HL-60 (cell line): ENCODE measurements around the gene SERPINE2.

Experiments used
- DNase-seq, 2 experiments: peaks; one replicate each; pipeline ENCODE4 v3.0.0-alpha.2; 2010 to 2020; ENCODE audit warnings: low read depth in 1 of 2, low spot score in 1 of 2
- H3K27ac ChIP-seq: fragments of 250-450 bp; sonication (Bioruptor Pico); replicated peaks from 2 replicates; pipeline ENCODE4 v1.5.1; 2020; ENCODE audit warnings: mild to moderate bottlenecking, moderate library complexity
- H3K27me3 ChIP-seq: fragments of 250-450 bp; sonication (Bioruptor Pico); 2 replicates; pipeline ENCODE4 v1.5.1; 2021; ENCODE audit warnings: mild to moderate bottlenecking, moderate library complexity; ENCODE audit not compliant: insufficient read depth, poor library complexity, severe bottlenecking
- H3K4me3 ChIP-seq: replicated peaks from 2 replicates; pipeline ENCODE4 v1.5.1; 2011; ENCODE audit warnings: mild to moderate bottlenecking, control low read depth, low read length; ENCODE audit not compliant: insufficient read depth
- GABPA ChIP-seq: IDR thresholded peaks from 2 replicates; pipeline ENCODE4 v1.6.1; 2012; ENCODE audit warnings: low read depth
- POLR2AphosphoS5 ChIP-seq: IDR thresholded peaks from 2 replicates; pipeline ENCODE4 v1.6.1; 2012; ENCODE audit warnings: low read depth
- SPI1 ChIP-seq: IDR thresholded peaks from 2 replicates; pipeline ENCODE4 v1.6.1; 2012; ENCODE audit warnings: low read depth, mild to moderate bottlenecking, borderline replicate concordance
- TF ChIP-seq, protein P1 (sequence below): IDR thresholded peaks from 2 replicates; pipeline ENCODE4 v1.6.1; 2012; ENCODE audit warnings: low read depth; ENCODE audit not compliant: insufficient replicate concordance
- TF ChIP-seq, protein P2 (sequence below): IDR thresholded peaks from one replicate; pipeline ENCODE4 v1.5.1; 2011; ENCODE audit warnings: low read length, control low read depth, inconsistent platforms; ENCODE audit not compliant: insufficient read depth

SERPINE2 gene

DNA sequence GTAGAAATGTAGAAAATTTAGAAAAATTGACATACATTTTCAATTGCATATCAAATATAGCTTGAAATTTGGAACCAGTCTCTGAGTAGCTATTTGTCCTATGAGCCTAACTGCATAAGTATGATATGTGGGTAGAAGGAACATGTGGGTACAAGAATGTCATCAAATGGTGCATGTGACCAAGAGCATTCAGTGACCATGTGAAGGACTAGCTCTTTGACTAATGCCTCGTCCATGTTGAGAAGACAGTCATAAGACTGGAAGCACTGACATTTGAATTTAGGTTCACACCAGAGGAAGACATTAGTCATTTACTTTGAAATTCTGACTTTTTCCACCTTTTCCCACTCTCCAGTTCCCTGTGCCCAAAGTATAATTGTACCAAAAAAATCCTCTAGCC, 69.2 kb downstream of the SERPINE2 start:
- H3K27ac ChIP-seq = no peak overlapping the region
- no peak overlapping the region for H3K4me3 ChIP-seq
- H3K27me3 ChIP-seq = no peaks in the 10 kb centered on the region
- no peak for TF ChIP-seq SPI1
- TF ChIP-seq POLR2AphosphoS5 = no peak
- TF ChIP-seq, protein P1, sequence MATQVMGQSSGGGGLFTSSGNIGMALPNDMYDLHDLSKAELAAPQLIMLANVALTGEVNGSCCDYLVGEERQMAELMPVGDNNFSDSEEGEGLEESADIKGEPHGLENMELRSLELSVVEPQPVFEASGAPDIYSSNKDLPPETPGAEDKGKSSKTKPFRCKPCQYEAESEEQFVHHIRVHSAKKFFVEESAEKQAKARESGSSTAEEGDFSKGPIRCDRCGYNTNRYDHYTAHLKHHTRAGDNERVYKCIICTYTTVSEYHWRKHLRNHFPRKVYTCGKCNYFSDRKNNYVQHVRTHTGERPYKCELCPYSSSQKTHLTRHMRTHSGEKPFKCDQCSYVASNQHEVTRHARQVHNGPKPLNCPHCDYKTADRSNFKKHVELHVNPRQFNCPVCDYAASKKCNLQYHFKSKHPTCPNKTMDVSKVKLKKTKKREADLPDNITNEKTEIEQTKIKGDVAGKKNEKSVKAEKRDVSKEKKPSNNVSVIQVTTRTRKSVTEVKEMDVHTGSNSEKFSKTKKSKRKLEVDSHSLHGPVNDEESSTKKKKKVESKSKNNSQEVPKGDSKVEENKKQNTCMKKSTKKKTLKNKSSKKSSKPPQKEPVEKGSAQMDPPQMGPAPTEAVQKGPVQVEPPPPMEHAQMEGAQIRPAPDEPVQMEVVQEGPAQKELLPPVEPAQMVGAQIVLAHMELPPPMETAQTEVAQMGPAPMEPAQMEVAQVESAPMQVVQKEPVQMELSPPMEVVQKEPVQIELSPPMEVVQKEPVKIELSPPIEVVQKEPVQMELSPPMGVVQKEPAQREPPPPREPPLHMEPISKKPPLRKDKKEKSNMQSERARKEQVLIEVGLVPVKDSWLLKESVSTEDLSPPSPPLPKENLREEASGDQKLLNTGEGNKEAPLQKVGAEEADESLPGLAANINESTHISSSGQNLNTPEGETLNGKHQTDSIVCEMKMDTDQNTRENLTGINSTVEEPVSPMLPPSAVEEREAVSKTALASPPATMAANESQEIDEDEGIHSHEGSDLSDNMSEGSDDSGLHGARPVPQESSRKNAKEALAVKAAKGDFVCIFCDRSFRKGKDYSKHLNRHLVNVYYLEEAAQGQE = no peak
- TF ChIP-seq GABPA = no peak
- no peak for DNase-seq

DNA sequence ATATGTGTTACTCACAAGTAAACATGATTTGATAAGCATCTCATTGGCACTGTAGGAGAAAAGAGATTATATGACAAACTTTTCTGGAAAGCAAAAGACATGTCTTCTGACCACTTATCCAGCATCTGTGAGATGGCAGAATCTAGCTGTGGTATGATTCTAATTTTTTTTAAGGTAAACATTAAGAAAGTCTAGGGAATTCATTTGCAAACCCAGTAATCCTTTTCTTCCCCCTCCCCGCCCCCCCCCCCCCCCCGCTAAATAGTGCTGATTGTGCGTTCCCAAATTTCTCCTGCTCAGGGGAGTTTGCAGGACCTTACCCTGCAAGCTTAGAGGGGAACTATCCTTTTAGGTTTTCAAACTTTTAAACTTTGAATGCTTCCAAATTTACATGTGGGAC, 69.8 kb downstream of the SERPINE2 start:
- DNase-seq = no peak
- TF ChIP-seq, protein P2, sequence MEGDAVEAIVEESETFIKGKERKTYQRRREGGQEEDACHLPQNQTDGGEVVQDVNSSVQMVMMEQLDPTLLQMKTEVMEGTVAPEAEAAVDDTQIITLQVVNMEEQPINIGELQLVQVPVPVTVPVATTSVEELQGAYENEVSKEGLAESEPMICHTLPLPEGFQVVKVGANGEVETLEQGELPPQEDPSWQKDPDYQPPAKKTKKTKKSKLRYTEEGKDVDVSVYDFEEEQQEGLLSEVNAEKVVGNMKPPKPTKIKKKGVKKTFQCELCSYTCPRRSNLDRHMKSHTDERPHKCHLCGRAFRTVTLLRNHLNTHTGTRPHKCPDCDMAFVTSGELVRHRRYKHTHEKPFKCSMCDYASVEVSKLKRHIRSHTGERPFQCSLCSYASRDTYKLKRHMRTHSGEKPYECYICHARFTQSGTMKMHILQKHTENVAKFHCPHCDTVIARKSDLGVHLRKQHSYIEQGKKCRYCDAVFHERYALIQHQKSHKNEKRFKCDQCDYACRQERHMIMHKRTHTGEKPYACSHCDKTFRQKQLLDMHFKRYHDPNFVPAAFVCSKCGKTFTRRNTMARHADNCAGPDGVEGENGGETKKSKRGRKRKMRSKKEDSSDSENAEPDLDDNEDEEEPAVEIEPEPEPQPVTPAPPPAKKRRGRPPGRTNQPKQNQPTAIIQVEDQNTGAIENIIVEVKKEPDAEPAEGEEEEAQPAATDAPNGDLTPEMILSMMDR = no peak
- TF ChIP-seq SPI1 = no peak
- TF ChIP-seq POLR2AphosphoS5 = no peak
- no peak for TF ChIP-seq GABPA
- TF ChIP-seq, protein P1 = no peak
- Histone ChIP-seq H3K27me3 (no peaks in the 10 kb centered on the region), H3K4me3 (no peak overlapping the region), H3K27ac (no peak overlapping the region)

DNA sequence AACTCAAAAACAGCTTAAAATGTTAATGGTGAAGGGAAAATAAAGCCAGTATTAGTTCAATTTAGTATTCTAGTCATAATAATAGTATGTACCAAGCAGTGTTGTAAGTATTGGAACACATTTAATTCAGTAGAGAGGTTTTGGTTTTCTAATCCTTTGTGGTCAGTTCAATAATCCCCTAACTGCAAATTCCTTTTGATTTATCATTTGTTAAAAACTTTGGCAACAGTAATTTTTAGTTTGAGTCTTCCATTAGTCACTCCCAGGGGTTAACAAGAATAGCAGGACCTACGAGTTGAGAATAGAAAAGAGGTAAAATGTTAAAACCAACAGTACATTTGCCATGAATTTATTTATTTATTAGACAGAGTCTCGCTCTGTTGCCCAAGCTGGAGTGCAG, 71.1 kb downstream of the SERPINE2 start:
- DNase-seq = no peak
- Histone ChIP-seq H3K4me3 (no peak overlapping the region), H3K27me3 (no peaks in the 10 kb centered on the region), H3K27ac (no peak overlapping the region)
- TF ChIP-seq SPI1 = no peak
- TF ChIP-seq GABPA = no peak
- TF ChIP-seq, protein P2 = no peak
- TF ChIP-seq, protein P1 = no peak
- TF ChIP-seq POLR2AphosphoS5 = no peak
